Measurements from ENCODE around the gene PLCB1. TPM values are rescaled to one million over a fixed set of nuclear protein-coding genes. Genes with fewer than 3 reads are reported as not detected.

PLCB1 gene
- total RNA-seq, 1 donor from 2014 or later: 6.3 TPM

DNA sequence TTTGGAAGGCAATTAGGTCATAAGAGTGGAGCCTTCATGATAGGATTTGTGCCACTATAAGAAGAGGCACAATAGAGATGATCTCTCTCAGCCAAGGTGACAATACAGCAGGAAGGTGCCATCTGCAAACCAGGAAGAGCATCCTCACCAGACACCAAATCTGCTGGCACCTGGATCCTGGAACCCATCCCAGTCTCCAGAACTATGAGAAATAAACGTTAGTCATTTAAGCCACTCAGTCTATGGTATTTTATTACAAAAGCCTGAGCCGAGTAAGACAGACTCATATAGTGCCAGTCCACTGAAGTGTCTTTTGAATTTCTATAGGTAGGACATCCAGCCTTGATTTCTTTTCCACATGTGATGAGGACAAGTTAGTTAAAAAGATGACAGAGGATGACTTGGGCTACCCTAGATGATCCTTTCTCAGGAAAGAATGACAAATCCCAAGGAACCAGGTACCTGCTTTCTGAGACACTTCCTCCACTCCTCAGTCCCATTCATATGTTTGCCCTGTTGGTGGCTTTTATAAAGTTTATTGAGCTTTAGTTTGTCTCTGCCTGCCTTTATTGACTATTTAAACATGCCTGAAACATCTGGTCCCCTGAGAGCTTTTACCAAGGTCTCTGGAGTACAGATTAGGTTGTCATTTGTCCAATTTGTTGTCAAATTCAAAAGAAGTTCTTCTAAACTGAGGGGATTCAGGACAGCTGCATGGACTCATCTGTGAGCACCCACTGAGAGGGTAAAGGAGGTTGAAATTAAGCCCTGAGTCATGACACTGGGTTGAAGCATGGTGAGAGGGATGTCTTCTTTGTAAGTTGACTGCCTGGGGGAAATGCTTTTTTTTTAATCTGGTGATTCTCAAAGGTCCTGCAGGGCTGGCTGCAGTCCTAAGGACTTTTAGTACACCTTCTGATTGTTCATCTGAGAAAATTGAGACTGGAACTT is 771.9 kb downstream of the PLCB1 start:
- no peaks in the 10 kb centered on the region for H3K9me3 ChIP-seq
- ATAC-seq (no peak), DNase-seq (no peak)
- TF ChIP-seq, protein P1, sequence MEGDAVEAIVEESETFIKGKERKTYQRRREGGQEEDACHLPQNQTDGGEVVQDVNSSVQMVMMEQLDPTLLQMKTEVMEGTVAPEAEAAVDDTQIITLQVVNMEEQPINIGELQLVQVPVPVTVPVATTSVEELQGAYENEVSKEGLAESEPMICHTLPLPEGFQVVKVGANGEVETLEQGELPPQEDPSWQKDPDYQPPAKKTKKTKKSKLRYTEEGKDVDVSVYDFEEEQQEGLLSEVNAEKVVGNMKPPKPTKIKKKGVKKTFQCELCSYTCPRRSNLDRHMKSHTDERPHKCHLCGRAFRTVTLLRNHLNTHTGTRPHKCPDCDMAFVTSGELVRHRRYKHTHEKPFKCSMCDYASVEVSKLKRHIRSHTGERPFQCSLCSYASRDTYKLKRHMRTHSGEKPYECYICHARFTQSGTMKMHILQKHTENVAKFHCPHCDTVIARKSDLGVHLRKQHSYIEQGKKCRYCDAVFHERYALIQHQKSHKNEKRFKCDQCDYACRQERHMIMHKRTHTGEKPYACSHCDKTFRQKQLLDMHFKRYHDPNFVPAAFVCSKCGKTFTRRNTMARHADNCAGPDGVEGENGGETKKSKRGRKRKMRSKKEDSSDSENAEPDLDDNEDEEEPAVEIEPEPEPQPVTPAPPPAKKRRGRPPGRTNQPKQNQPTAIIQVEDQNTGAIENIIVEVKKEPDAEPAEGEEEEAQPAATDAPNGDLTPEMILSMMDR (IDR thresholded peaks at IDR 0.05): no peak
- intact Hi-C loops (cut with DNase I): no loop called here
- no peak overlapping the region for H3K4me3 ChIP-seq
- no peak overlapping the region for H3K27ac ChIP-seq
- no peaks in the 10 kb centered on the region for H3K36me3 ChIP-seq
- no peaks in the 10 kb centered on the region for H3K27me3 ChIP-seq (ENCODE audit: low read depth)
- no peaks in the 10 kb centered on the region for H3K4me1 ChIP-seq

DNA sequence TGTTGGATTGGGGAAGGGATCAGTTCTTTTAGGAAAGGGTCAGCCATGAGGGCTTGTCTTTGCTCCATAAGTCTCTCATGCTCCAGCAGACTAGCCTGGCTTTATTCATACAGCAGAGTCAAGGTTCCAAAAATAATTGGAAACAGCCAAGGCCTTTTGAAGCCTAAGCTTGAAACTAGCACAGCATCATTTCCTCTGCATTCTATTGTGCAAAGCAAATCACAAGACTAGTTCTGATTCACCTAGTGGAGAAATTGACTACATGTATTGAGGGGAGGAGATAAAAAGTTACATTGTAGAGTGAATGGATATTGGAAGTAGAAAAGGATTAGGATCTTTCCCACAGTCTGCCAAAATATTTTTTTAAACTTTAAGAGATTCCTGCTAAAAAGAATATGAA is 777.5 kb downstream of the PLCB1 start:
- intact Hi-C loops (cut with DNase I): no loop called here
- H3K27me3 ChIP-seq (ENCODE audit: low read depth): no peaks in the 10 kb centered on the region
- no peak overlapping the region for H3K27ac ChIP-seq
- TF ChIP-seq, protein P1 (IDR thresholded peaks at IDR 0.05): no peak
- ATAC-seq: no peak
- H3K9me3 ChIP-seq: no peaks in the 10 kb centered on the region
- no peak overlapping the region for H3K4me3 ChIP-seq
- DNase-seq: no peak
- no peaks in the 10 kb centered on the region for H3K36me3 ChIP-seq
- H3K4me1 ChIP-seq: no peaks in the 10 kb centered on the region

DNA sequence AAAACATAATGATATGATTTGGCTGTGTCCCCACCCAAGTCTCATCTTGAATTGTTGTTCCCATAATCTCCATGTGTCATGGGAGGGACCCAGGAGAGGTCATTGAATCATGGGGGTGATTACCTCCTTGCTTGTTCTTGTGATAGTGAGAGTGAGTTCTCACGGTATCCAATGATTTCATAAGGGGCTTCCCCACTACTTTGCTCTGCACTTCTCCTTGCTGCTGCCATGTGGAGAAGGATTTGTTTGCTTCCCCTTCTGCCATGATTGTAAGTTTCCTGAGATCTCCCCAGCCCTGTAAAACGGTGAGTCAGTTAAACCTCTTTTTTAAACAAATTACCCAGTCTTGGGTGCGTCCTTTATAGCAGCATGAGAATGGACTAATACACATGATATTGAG is 780.0 kb downstream of the PLCB1 start:
- H3K4me1 ChIP-seq: no peaks in the 10 kb centered on the region
- H3K27me3 ChIP-seq (ENCODE audit: low read depth): no peaks in the 10 kb centered on the region
- H3K4me3 ChIP-seq: no peak overlapping the region
- no peak for DNase-seq
- no peaks in the 10 kb centered on the region for H3K9me3 ChIP-seq
- no peak overlapping the region for H3K27ac ChIP-seq
- no peaks in the 10 kb centered on the region for H3K36me3 ChIP-seq
- intact Hi-C loops (cut with DNase I): no loop called here
- ATAC-seq: no peak
- TF ChIP-seq, protein P1 (IDR thresholded peaks at IDR 0.05): no peak

DNA sequence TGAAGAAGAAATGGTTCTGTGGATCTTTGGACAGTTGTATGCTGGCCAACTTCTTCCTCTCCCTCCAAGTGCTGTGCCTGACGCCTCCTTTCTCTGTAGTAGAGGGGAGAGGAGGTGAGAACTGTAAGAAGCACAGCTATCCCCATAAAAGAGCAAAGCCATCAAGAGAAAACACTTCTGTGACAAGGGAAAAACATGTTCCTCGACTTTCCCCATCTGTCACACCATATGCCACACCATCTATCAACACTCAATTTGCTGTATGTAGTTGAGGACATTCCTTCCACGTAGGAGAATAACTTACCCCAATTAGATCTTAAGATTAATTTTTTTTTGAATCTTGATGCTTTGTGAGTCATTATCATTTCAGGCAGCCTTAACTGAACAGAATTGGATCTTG is 780.7 kb downstream of the PLCB1 start:
- H3K4me1 ChIP-seq: no peaks in the 10 kb centered on the region
- ATAC-seq: no peak
- intact Hi-C loops (cut with DNase I): no loop called here
- no peak overlapping the region for H3K27ac ChIP-seq
- TF ChIP-seq, protein P1 (IDR thresholded peaks at IDR 0.05): no peak
- H3K36me3 ChIP-seq: no peaks in the 10 kb centered on the region
- no peak overlapping the region for H3K4me3 ChIP-seq
- DNase-seq: no peak
- H3K9me3 ChIP-seq: no peaks in the 10 kb centered on the region
- no peaks in the 10 kb centered on the region for H3K27me3 ChIP-seq (ENCODE audit: low read depth)

DNA sequence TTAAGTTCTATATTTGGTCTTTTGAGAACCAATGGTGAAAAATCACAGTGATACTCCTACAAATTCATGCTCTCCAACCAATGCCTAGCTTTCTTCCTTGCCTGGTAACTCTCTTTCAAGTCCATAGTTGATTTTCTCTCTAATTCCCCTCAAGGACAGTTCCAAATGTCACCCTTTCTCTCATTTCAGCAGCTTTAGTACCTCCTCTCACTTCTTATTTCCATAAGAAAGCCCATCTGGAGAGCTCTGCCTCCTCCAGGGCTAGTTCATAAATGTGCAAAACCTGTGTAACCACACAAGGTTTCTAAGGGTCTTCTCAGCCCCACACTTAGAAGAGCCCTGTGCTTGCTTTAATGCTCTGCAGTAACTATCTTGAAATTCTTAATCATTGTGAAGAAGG is 781.4 kb downstream of the PLCB1 start:
- no peak for DNase-seq
- intact Hi-C loops (cut with DNase I): no loop called here
- Histone ChIP-seq H3K4me3 (no peak overlapping the region), H3K27me3 (ENCODE audit: low read depth) (no peaks in the 10 kb centered on the region), H3K27ac (no peak overlapping the region), H3K36me3 (no peaks in the 10 kb centered on the region), H3K9me3 (no peaks in the 10 kb centered on the region), H3K4me1 (no peaks in the 10 kb centered on the region)
- no peak for ATAC-seq
- TF ChIP-seq, protein P1 (IDR thresholded peaks at IDR 0.05): no peak
